OCI-LY7 (cell line): ENCODE data around the gene SEMA6D. TPM values are rescaled to one million over a fixed set of nuclear protein-coding genes. Genes with fewer than 3 reads are reported as not detected.

Experiments used
- BruUV-seq: library from RNA; stranded (reverse); fragments of 400-500 nt; replicated peaks from 2 replicates; lab custom pipeline; 2021; lab: Mats Ljungman, UMichigan
- CTCF ChIA-PET: fragments of 300-600 bp; sonication (Branson Sonifier 250); formaldehyde crosslinking; loops from one replicate; lab custom pipeline; 2022; ENCODE audit warnings: antibody characterized with exemption; ENCODE audit not compliant: unreplicated experiment; lab: Charles Lee
- POLR2A ChIA-PET: fragments of 300-600 bp; sonication (Branson Sonifier 250); formaldehyde crosslinking; loops from one replicate; lab custom pipeline; 2022; ENCODE audit warnings: antibody characterized with exemption; lab: Charles Lee
- DNase-seq: peaks from one replicate; pipeline ENCODE4 v3.0.0-alpha.2; 2015; ENCODE audit warnings: low spot score
- H2AFZ ChIP-seq: fragments of 200-600 bp; sonication (generic), shearing (Covaris generic); 2 replicates; pipeline ENCODE4 v1.6.1; 2014; ENCODE audit warnings: mild to moderate bottlenecking, antibody characterized with exemption, low read length, moderate library complexity
- H3K27ac ChIP-seq: fragments of 200-600 bp; sonication (generic); 2 replicates; pipeline ENCODE4 v1.5.1; 2014; ENCODE audit warnings: mixed run types, low read depth, mild to moderate bottlenecking, moderate library complexity, low read length, inconsistent platforms; ENCODE audit not compliant: poor library complexity, severe bottlenecking
- H3K36me3 ChIP-seq: fragments of 200-600 bp; sonication (generic); 2 replicates; pipeline ENCODE4 v1.6.1; 2014; ENCODE audit warnings: mild to moderate bottlenecking, antibody characterized with exemption, low read length, moderate library complexity, mixed read lengths; ENCODE audit not compliant: insufficient read depth
- H3K4me1 ChIP-seq: fragments of 200-600 bp; sonication (generic); 2 replicates; pipeline ENCODE4 v1.5.1; 2014; ENCODE audit warnings: mild to moderate bottlenecking, low read length; ENCODE audit not compliant: insufficient read depth, poor library complexity, severe bottlenecking
- H3K4me2 ChIP-seq: fragments of 200-600 bp; sonication (generic); 2 replicates; pipeline ENCODE4 v1.6.1; 2014; ENCODE audit warnings: mild to moderate bottlenecking, low read length
- H3K4me3 ChIP-seq: fragments of 200-600 bp; sonication (generic); 2 replicates; pipeline ENCODE4 v1.5.1; 2014; ENCODE audit warnings: mild to moderate bottlenecking, low read depth, low read length; ENCODE audit not compliant: poor library complexity, severe bottlenecking
- H3K79me2 ChIP-seq: fragments of 200-600 bp; sonication (generic); 2 replicates; pipeline ENCODE4 v1.6.1; 2016; ENCODE audit warnings: low read depth, mild to moderate bottlenecking, low read length, moderate library complexity, mixed read lengths; ENCODE audit not compliant: insufficient read depth
- H3K9me2 ChIP-seq: fragments of 200-600 bp; sonication (generic); 2 replicates; pipeline ENCODE4 v1.6.1; 2016; ENCODE audit warnings: mild to moderate bottlenecking, low read length, mixed read lengths; ENCODE audit not compliant: insufficient read depth
- H3K9me3 ChIP-seq: fragments of 200-600 bp; sonication (generic); 2 replicates; pipeline ENCODE4 v1.6.1; 2014; ENCODE audit warnings: mild to moderate bottlenecking, mixed run types, low read length, mixed read lengths
- H4K20me1 ChIP-seq: fragments of 200-600 bp; sonication (generic); 2 replicates; pipeline ENCODE4 v1.6.1; 2014; ENCODE audit warnings: mild to moderate bottlenecking, antibody characterized with exemption, low read length, moderate library complexity, mixed read lengths; ENCODE audit not compliant: insufficient read depth
- CTCF ChIP-seq: fragments of 200-600 bp; sonication (generic); conservative IDR thresholded peaks from 2 replicates; pipeline ENCODE4 v1.5.1; 2014; ENCODE audit warnings: mild to moderate bottlenecking, antibody characterized with exemption, low read length, moderate library complexity, mixed read lengths
- EZH2phosphoT487 ChIP-seq: fragments of 200-600 bp; sonication (generic); IDR thresholded peaks from 2 replicates; pipeline ENCODE4 v1.6.1; 2018; ENCODE audit warnings: low read depth, borderline replicate concordance, mild to moderate bottlenecking, mixed run types, antibody characterized with exemption, low read length, moderate library complexity, mixed read lengths
- intact Hi-C: fragments of 100-400 bp; cut with micrococcal nuclease; formaldehyde crosslinking; loops from one replicate; pipeline ENCODE4 v1.10.0; 2022; ENCODE audit not compliant: unreplicated experiment
- total RNA-seq, 2 experiments: library from RNA; depleted of rRNA in 1 of 2; stranded (reverse); fragments of >200 nt in 1 of 2; shearing (Covaris generic) in 1 of 2; gene quantifications; 2 replicates each; pipeline ENCODE4 v1.2.3, GENCODE V29; 2014 to 2022

Gene SEMA6D
- total RNA-seq, 2 experiments from 2014 or later = not detected

- POLR2A ChIA-PET = interaction anchor here (0.9 kb wide), 1 partner anchor 151 kb away, joined by 3 read pairs; no protein-coding TSS in a partner anchor
- H2AFZ ChIP-seq = no peak overlapping the region
- no peaks in the 10 kb centered on the region for H3K9me3 ChIP-seq
- no TSS peak for BruUV-seq
- H3K4me1 ChIP-seq = no peaks in the 10 kb centered on the region
- H3K36me3 ChIP-seq = no peaks in the 10 kb centered on the region
- no peaks in the 10 kb centered on the region for H3K79me2 ChIP-seq
- no peaks in the 10 kb centered on the region for H4K20me1 ChIP-seq
- no peak for DNase-seq
- H3K9me2 ChIP-seq = no peaks in the 10 kb centered on the region
- no peak overlapping the region for H3K27ac ChIP-seq
- CTCF ChIA-PET = no interaction called here
- intact Hi-C loops = no loop called here
- TF ChIP-seq CTCF (no peak), EZH2phosphoT487 (no peak)
- H3K4me2 ChIP-seq = no peak overlapping the region
- H3K4me3 ChIP-seq = no peak overlapping the region
Measured at GRCh38 chr15:47670365-47670764, 46.9 kb upstream of the SEMA6D start.

- H2AFZ ChIP-seq = no peak overlapping the region
Measured at GRCh38 chr15:47673232-47673761, 44.0 kb upstream of the SEMA6D start.

More at GRCh38 chr15:47673232-47673761, 44.0 kb upstream of the SEMA6D start:
- Histone ChIP-seq H3K27ac (no peak overlapping the region), H3K36me3 (no peaks in the 10 kb centered on the region), H4K20me1 (no peaks in the 10 kb centered on the region), H3K4me1 (no peaks in the 10 kb centered on the region), H3K79me2 (no peaks in the 10 kb centered on the region), H3K4me2 (no peak overlapping the region), H3K9me2 (no peaks in the 10 kb centered on the region), H3K9me3 (no peaks in the 10 kb centered on the region), H3K4me3 (no peak overlapping the region)
- no TSS peak for BruUV-seq
- DNase-seq = no peak
- ChIA-PET POLR2A (no interaction called here), CTCF (no interaction called here)
- TF ChIP-seq EZH2phosphoT487 (no peak), CTCF (no peak)
- intact Hi-C loops = no loop called here
